Activated CD4-positive, alpha-beta T cell treated with anti-CD3 and anti-CD28 coated beads, Interleukin-2, amount 10 ng/mL, durations not matched to agents 24 days and 14 days (primary cell): ENCODE results near the gene PATL2. TPM values are rescaled to one million over a fixed set of nuclear protein-coding genes. Genes with fewer than 3 reads are reported as not detected.

Source experiments
- DNase-seq: peaks from one replicate; pipeline ENCODE4 v3.0.0; 2022
- H3K27ac Mint-ChIP-seq: one replicate; pipeline ENCODE4 v1.8.0; 2022; ENCODE audit warnings: mild to moderate bottlenecking, mixed read lengths
- H3K27me3 Mint-ChIP-seq: one replicate; pipeline ENCODE4 v1.8.0; 2022; ENCODE audit warnings: mixed read lengths
- H3K36me3 Mint-ChIP-seq: one replicate; pipeline ENCODE4 v1.8.0; 2022; ENCODE audit warnings: low read depth, mild to moderate bottlenecking, mixed read lengths
- H3K4me1 Mint-ChIP-seq: one replicate; pipeline ENCODE4 v1.8.0; 2021; ENCODE audit warnings: mixed read lengths
- H3K4me3 Mint-ChIP-seq: one replicate; pipeline ENCODE4 v1.8.0; 2022; ENCODE audit warnings: mild to moderate bottlenecking, moderate library complexity, mixed read lengths
- H3K9me3 Mint-ChIP-seq: one replicate; pipeline ENCODE4 v1.8.0; 2021; ENCODE audit warnings: mixed read lengths
- intact Hi-C: fragments of 100-400 bp; cut with micrococcal nuclease; formaldehyde crosslinking; loops from one replicate; pipeline ENCODE4 v1.15.1; 2023
- total RNA-seq: library from RNA; stranded (reverse); gene quantifications from 2 replicates; pipeline ENCODE4 v1.2.3, GENCODE V29; 2022

The PATL2 gene
- total RNA-seq, 1 donor from 2014 or later, result 10.9 TPM

DNA sequence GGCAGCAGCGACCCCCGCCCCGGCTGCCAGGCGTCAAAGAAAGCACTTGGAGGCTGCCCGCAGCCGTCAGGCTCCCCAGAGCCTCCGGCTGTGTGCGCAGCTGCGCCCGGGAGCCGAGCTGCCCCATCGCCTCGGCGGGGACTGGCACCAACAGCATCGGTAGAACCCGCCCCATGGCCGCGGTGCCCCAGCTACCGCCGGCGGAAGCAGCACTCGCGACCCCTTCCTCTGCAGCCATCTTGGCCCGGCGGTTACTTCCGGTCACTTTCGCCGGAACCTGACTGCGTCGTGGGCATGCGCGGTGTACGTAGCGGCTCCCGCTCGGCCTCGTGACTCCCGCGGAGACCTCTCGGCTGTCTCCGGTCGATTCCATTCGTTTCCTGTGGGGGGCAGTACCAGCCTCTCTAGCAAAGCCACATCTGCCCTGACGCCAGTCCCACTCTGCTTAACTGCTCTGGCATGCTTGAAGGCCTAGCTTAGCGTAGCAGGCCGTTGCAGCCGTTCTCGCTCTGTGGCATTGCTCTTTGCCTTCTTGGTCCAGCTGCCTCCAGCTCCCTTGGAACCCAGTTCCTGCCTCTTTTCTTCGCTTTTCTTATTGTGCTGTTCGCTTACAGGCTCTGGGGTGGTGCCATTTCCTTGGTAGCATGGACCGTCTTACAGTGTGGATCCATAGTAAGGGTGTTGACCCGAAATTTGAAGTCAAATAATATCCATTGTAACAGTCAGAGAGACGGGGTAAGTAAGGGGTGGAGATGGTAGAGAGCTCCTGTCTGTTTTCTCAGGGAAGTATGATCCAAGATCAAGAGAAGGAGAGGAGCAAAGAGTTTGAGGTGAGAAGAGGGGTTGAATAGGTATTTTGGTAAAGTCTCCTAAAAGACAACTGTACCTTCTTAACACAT lies 47.5 kb downstream of the PATL2 start, which contains the start of gene SPG11:
Gene SPG11 (minus strand): TSS at position 253 of the 899 bp plus-strand sequence. CDS start 15 bp downstream, at position 238.
- Mint-ChIP-seq H3K4me1 (peaks cover 57% of the 10 kb centered on the region), H3K27me3 (no peaks in the 10 kb centered on the region), H3K36me3 (peaks cover 20% of the 10 kb centered on the region), H3K27ac (peak within 1 kb of the TSS; percentile 98), H3K9me3 (no peaks in the 10 kb centered on the region), H3K4me3 (peak within 1 kb of the TSS; percentile 86)
- intact Hi-C loops, result loop anchor here (1.0 to 5.0 kb wide), 7 partner anchors 14 to 75 kb away; partner anchors contain the start of genes B2M and PATL2
- peak; percentile 99 for DNase-seq

DNA sequence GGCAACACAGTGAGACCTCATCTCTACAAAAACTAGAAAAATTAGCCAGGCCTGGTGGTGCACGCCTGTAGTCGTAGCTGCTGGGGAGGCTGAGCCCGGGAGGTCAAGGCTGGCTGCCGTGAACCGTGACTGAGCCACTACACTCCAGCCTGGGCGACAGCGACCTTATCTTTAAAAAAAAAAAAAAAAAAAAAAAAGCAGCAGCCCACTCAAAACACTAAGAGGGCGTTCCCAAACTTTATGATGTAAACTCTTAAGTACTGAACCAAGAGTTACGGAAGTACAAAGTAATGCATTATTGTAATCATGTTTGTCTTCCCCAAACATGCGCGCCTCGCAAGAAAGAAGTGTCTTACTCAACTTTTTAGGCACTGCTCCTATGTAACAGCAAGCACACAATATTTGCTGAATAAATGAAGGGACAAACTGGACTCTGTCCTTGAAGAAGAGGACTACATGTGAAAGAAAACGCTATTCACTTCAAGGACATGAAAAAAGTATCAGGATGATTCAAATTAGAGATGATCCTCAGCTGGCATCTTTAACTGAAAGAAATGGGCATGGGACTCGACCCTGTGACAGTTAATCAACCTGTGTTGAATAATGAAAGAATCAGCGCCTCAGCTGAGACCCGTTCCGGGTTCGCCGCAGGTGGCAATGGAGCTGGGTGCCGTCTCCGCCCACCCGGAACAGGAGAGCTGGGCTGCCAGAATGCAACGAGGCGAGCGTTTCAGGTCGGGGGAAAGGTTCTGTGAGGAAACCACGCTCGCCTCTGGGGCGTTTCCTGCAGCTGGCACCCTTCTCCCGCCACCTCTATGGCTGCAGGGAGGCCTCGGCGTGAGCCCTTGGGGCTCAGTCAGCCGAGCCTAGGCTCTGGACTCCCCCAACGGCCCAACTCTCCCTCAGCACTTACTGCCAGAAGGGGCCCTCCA lies 48.4 kb downstream of the PATL2 start:
- Mint-ChIP-seq H3K36me3 (peaks cover 20% of the 10 kb centered on the region), H3K4me3 (peak overlapping the region; percentile 86), H3K27me3 (no peaks in the 10 kb centered on the region), H3K4me1 (peaks cover 49% of the 10 kb centered on the region), H3K9me3 (no peaks in the 10 kb centered on the region), H3K27ac (peak overlapping the region; percentile 98)
- intact Hi-C loops, result loop anchor here (1.0 to 5.0 kb wide), 6 partner anchors 21 to 76 kb away; partner anchors contain the start of genes B2M and PATL2
- DNase-seq, result peak; percentile 95

DNA sequence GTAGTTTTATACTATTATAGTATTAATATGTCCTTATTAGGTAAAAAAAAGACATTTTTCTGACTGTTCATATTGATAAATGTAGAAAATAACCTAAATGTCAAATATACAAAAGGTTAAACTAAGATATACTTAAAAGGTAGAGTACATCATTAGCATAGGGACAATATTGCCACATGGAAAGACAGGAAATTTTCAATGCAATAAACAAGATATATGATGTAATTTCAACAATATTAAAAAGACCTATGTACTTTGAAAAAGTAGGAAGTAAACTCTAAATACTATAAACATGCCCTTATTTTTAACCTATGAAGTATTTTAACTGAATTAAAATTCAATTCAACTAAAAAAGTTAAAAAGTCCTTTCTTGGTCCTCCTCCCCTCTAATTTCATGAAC lies 49.5 kb downstream of the PATL2 start:
- H3K4me1 Mint-ChIP-seq, result peaks cover 44% of the 10 kb centered on the region

DNA sequence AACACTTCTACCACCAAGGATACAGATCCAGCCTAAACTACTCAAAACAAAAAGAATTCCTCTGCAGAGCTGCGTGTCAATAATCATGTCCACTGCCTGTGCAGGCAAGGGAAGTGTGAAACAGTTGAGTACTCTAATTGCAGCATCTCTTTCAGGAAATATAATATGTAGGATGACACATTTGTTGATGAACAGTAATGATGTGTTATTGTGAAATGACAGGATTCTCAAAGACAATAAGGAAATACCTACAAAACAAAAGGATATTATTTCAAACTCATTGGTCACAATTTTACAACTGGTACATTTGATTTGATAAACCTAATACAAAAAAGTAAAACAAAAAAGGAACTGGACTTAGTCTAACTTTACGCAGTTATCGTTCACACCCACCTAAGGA lies 52.1 kb downstream of the PATL2 start:
- H3K27ac Mint-ChIP-seq, result no peak overlapping the region
- peaks cover 32% of the 10 kb centered on the region for H3K4me1 Mint-ChIP-seq
- H3K4me3 Mint-ChIP-seq, result no peak overlapping the region
- peaks cover 38% of the 10 kb centered on the region for H3K36me3 Mint-ChIP-seq
- no peak for DNase-seq
- no peaks in the 10 kb centered on the region for H3K9me3 Mint-ChIP-seq
- intact Hi-C loops, result no loop called here
- no peaks in the 10 kb centered on the region for H3K27me3 Mint-ChIP-seq

More for the DNA sequence above, 49.5 kb downstream of the PATL2 start:
- Mint-ChIP-seq H3K9me3 (no peaks in the 10 kb centered on the region), H3K4me3 (peak overlapping the region; percentile 86), H3K36me3 (peaks cover 26% of the 10 kb centered on the region), H3K27me3 (no peaks in the 10 kb centered on the region), H3K27ac (peak overlapping the region; percentile 38)
- no peak for DNase-seq
- intact Hi-C loops, result loop anchor here (5.0 kb wide), 1 partner anchor 64 kb away; no protein-coding TSS in a partner anchor

DNA sequence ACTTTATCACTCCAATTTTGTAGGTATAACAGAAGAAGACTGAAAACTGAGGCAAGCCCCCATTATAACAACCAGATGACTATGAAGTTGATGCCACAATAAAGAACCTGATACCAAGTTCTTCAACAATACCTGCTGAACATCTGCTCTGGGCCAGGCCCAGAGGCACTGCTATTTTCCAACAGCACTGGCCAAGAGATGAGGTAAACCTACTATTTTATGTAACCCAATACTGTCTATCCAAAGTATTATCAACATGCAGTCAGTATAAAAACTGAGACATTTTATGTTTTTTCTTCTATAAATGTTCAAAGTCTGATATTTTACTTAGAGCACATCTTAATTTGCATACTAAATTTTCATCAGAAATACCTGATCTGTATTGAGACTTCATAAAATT lies 53.7 kb downstream of the PATL2 start:
- Mint-ChIP-seq H3K27ac (no peak overlapping the region), H3K4me1 (peaks cover 35% of the 10 kb centered on the region), H3K4me3 (no peak overlapping the region), H3K27me3 (no peaks in the 10 kb centered on the region), H3K9me3 (no peaks in the 10 kb centered on the region), H3K36me3 (peaks cover 48% of the 10 kb centered on the region)
- intact Hi-C loops, result no loop called here
- DNase-seq, result no peak

DNA sequence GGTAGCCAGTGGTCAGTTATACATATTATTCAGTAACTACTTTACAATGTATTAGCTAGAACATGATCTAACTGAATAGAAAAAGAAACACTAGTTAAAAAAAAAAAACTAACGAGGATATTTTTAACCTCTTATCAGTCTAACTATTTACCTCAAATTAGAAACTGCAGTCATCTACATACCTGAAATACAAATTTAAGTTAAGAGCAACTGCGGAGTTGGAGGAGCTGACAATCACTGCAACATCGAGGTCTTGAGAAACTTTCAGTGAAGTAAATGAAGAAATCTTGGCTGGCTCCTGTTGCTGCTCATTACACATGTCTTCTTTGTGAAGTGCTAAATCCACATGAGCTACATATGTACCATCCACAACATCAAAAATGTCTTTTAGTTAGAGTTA lies 54.2 kb downstream of the PATL2 start:
- intact Hi-C loops, result no loop called here
- DNase-seq, result no peak
- Mint-ChIP-seq H3K27me3 (no peaks in the 10 kb centered on the region), H3K27ac (no peak overlapping the region), H3K36me3 (peaks cover 52% of the 10 kb centered on the region), H3K9me3 (no peaks in the 10 kb centered on the region), H3K4me1 (peaks cover 37% of the 10 kb centered on the region), H3K4me3 (no peak overlapping the region)

DNA sequence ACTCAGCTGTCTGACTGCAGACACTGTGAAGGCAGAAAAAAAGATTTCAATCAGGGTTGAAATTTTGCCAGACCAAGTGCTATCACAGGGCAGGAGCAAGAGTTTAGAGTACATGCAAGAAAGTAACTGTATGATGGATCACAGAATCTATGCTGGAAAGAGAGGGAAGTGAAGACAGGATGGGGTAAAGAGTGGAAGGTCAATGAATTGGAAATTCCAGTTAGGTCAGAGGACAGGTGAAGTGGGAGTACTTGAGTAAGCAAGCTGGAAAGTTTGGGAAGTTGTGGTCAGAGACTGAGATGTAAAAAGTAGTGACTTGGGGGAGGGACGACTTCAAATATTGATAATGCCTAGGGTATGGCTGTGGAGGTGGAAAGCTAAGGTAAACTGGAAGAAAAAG lies 54.8 kb downstream of the PATL2 start:
- Mint-ChIP-seq H3K4me1 (peaks cover 34% of the 10 kb centered on the region), H3K4me3 (no peak overlapping the region), H3K9me3 (no peaks in the 10 kb centered on the region), H3K27me3 (no peaks in the 10 kb centered on the region), H3K36me3 (peaks cover 58% of the 10 kb centered on the region), H3K27ac (peak overlapping the region; percentile 56)
- intact Hi-C loops, result no loop called here
- DNase-seq, result peak; percentile 45

DNA sequence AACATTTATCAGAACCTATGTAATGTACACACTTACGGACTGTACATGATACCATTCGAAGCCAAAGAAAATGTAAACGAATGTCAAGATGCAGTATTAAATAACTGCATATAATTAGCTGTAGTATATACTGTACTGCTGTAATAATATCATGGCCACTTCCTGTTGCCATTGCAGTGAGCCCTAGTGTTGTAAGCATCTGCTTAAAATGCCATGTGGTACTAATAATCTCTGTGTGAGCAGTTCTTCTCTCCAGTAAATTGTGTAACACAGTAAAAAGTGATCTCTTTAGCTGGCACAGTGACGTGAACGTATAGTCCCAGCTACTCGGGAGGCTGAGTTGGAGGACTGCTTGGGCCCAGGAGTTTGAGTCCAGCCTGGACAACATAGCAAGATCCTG lies 56.3 kb downstream of the PATL2 start:
- peaks cover 63% of the 10 kb centered on the region for H3K36me3 Mint-ChIP-seq
- no peak for DNase-seq
- H3K4me1 Mint-ChIP-seq, result peaks cover 27% of the 10 kb centered on the region
- intact Hi-C loops, result no loop called here
- H3K4me3 Mint-ChIP-seq, result no peak overlapping the region
- no peaks in the 10 kb centered on the region for H3K27me3 Mint-ChIP-seq
- H3K9me3 Mint-ChIP-seq, result no peaks in the 10 kb centered on the region
- H3K27ac Mint-ChIP-seq, result no peak overlapping the region

DNA sequence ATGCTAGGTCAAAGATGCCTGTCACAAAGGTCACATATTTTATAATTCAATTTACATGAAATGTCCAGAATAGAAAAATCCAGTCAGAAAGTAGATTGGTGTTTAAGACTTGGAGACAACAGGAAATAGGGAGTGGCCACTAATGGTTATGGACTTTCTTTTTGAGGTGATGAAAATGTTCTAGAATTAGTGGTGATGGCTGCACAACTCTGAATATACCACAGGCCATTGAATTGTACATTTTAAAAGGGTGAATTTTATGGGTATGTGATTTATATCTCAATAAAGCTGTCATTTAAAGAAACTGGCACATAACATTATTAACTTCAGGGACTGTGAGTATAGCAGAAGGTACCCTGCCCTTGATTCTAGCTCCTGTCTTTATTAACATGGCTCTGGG lies 63.5 kb downstream of the PATL2 start:
- DNase-seq, result no peak
- intact Hi-C loops, result no loop called here
- peaks cover 13% of the 10 kb centered on the region for H3K9me3 Mint-ChIP-seq
- H3K27ac Mint-ChIP-seq, result no peak overlapping the region
- no peak overlapping the region for H3K4me3 Mint-ChIP-seq
- peaks cover 69% of the 10 kb centered on the region for H3K36me3 Mint-ChIP-seq
- no peaks in the 10 kb centered on the region for H3K27me3 Mint-ChIP-seq
- peaks cover 31% of the 10 kb centered on the region for H3K4me1 Mint-ChIP-seq

DNA sequence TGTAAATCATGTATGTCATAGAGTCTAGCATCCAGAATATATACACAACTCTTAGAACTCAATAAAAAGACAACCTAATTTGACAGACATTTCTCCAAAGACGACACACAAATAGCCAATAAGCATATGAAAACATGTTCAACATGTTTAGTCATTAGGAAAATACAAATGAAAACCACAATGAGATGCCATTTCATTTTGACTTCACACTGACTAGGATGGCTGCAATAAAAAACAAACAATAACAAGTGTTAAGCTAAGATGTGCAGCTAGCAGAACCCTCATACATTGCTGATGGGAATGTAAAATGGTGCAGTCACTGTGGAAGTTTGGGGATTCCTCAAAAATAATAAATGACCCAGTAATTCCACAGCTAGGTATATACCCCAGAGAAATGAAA lies 64.1 kb downstream of the PATL2 start:
- Mint-ChIP-seq H3K4me1 (peaks cover 28% of the 10 kb centered on the region), H3K27ac (peak overlapping the region; percentile 59), H3K9me3 (peaks cover 13% of the 10 kb centered on the region), H3K27me3 (no peaks in the 10 kb centered on the region), H3K36me3 (peaks cover 67% of the 10 kb centered on the region), H3K4me3 (no peak overlapping the region)
- intact Hi-C loops, result no loop called here
- no peak for DNase-seq

DNA sequence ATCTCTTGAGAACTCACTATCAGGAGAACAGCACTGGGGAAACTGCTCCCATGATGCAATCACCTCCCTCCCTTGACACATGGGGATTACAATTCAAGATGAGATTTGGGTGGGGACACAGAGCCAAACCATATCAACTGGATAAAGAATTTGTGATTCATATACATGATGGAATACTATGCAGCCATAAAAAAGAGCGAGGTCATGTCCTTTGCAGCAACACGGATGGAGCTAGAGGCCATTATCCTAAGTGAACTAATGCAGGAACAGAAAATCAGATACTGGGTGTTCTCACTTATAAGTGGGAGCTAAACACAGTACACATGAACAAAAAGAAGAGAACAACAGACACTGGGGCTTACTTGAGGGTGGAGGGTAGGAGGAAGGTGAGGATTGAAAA lies 64.7 kb downstream of the PATL2 start:
- Mint-ChIP-seq H3K27me3 (no peaks in the 10 kb centered on the region), H3K36me3 (peaks cover 66% of the 10 kb centered on the region), H3K9me3 (peaks cover 13% of the 10 kb centered on the region), H3K27ac (no peak overlapping the region), H3K4me1 (peaks cover 31% of the 10 kb centered on the region), H3K4me3 (no peak overlapping the region)
- intact Hi-C loops, result no loop called here
- no peak for DNase-seq

DNA sequence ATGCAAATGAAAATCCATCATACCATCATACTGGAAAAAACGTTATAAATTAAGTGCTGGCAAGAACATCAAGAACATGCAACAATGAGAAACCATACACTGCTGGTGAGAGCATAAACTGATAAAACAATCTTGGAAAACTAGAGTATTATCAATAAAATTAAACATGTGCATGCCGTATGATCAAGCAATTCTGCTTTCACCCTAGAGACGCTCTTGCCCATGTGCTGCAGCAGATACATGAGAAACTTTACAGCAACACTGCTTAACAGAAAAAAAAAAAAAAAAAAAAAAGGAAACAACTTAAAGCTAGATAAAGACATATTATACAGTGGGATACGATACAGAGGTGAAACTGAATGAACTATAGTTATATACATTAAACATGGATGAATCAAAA lies 69.5 kb downstream of the PATL2 start:
- Mint-ChIP-seq H3K4me3 (no peak overlapping the region), H3K27me3 (no peaks in the 10 kb centered on the region), H3K36me3 (peaks cover 60% of the 10 kb centered on the region), H3K4me1 (peaks cover 23% of the 10 kb centered on the region), H3K9me3 (peaks cover 7% of the 10 kb centered on the region), H3K27ac (no peak overlapping the region)
- DNase-seq, result no peak
- intact Hi-C loops, result no loop called here

DNA sequence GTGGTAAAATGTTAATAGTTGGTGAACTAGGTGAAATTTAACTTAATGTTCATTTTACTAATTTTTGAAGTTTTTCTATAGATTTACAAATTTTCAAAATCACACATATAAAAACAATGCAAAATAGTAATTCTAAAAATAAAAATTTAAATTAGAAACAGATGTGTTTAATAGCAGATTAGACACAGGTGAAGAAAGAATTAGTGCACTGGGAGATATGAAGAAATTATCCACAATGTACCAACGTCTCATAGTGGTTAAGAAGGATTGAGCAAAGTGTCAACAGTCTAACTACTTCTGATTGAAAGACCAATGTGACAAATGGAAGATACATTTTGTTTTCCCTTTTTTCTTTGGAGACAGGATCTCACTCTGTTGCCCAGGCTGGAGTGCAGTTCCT lies 74.1 kb downstream of the PATL2 start:
- Mint-ChIP-seq H3K27me3 (no peaks in the 10 kb centered on the region), H3K9me3 (peaks cover 3% of the 10 kb centered on the region)
- DNase-seq, result no peak

More for the DNA sequence above, 74.1 kb downstream of the PATL2 start:
- H3K27ac Mint-ChIP-seq, result no peak overlapping the region
- intact Hi-C loops, result no loop called here
- peaks cover 21% of the 10 kb centered on the region for H3K4me1 Mint-ChIP-seq
- no peak overlapping the region for H3K4me3 Mint-ChIP-seq
- peaks cover 56% of the 10 kb centered on the region for H3K36me3 Mint-ChIP-seq
